ENCODE results near the gene DBF4B.
"Not testable (repeated sequence)": the region's sequence is repeated elsewhere in the genome, so short reads cannot be mapped to it uniquely, and the experiment has no call there.

- TF ChIP-seq POLR2A, CTCF (IDR thresholded peaks at IDR 0.05): not testable (repeated sequence)
These were observed 37.3 kb downstream of the DBF4B start for GRCh38 chr17:44745738-44746137.

Data from tibial nerve (tissue), 3 donors.